H1 (cell line): ENCODE measurements around the gene PRKAG3. TPM values are rescaled to one million over a fixed set of nuclear protein-coding genes. Genes with fewer than 3 reads are reported as not detected.

Experiments used
- CEBPB ChIP-seq: IDR thresholded peaks from 2 replicates; pipeline ENCODE4 v1.6.1; 2012; ENCODE audit warnings: low read depth, low read length
- CREB1 ChIP-seq: IDR thresholded peaks from 2 replicates; pipeline ENCODE4 v1.6.1; 2012; ENCODE audit warnings: inconsistent platforms
- HDAC2 ChIP-seq, 2 experiments: fragments of 300-600 bp in 1 of 2; sonication (generic) in 1 of 2; IDR thresholded peaks; 2 replicates each; pipeline ENCODE4 v1.6.1; 2011 to 2012; ENCODE audit warnings: low read depth in 2 of 2, low read length in 2 of 2, mild to moderate bottlenecking in 2 of 2, moderate library complexity in 2 of 2, borderline replicate concordance in 1 of 2, inconsistent platforms in 1 of 2
- KDM4A ChIP-seq: IDR thresholded peaks from one replicate; pipeline ENCODE4 v1.7.1; 2012; ENCODE audit warnings: low read depth, mild to moderate bottlenecking, moderate library complexity, low read length, inconsistent platforms; ENCODE audit not compliant: severe bottlenecking
- SRF ChIP-seq: IDR thresholded peaks from 2 replicates; pipeline ENCODE4 v1.6.1; 2011; ENCODE audit warnings: mild to moderate bottlenecking, low read depth, low read length, moderate library complexity
- TEAD4 ChIP-seq: IDR thresholded peaks from 2 replicates; pipeline ENCODE4 v1.6.1; 2012; ENCODE audit warnings: low read depth, low read length, inconsistent platforms, mixed read lengths
- polyA plus RNA-seq, 7 experiments: library from polyadenylated mRNA; depleted of rRNA in 3 of 7; stranded (reverse) in 5 of 7; unstranded in 2 of 7; fragments of >200 nt in 5 of 7; fragments of 200-250 nt in 2 of 7; gene quantifications; 1 replicate in 5 of 7; 2 replicates in 1 of 7; 4 replicates in 1 of 7; pipeline versions ENCODE4 v1.2.1 to v1.2.3, GENCODE V29; 2011 to 2013; ENCODE audit warnings: missing spikeins in 2 of 7, mixed read lengths in 2 of 7
- total RNA-seq: library from RNA; stranded (reverse); fragmentation: NEBNext Ultra II Directional; extraction: Animal tissue kit (Norgen Biotek cat#: 25700); gene quantifications from 2 replicates; pipeline ENCODE4 v1.2.1, GENCODE V29; 2021
- TF ChIP-seq, protein P1 (sequence below): IDR thresholded peaks from 2 replicates; pipeline ENCODE4 v1.6.1; 2012; ENCODE audit warnings: inconsistent platforms
- TF ChIP-seq, protein P2 (sequence below), 3 experiments: IDR thresholded peaks; 1 replicate in 2 of 3; 2 replicates in 1 of 3; pipeline versions ENCODE4 v1.5.1 to v1.6.1; 2011; ENCODE audit warnings: low read length in 3 of 3, mild to moderate bottlenecking in 3 of 3, inconsistent platforms in 2 of 3, low read depth in 1 of 3, moderate library complexity in 1 of 3; ENCODE audit not compliant: insufficient read depth in 1 of 3; ENCODE audit errors: control extremely low read depth in 1 of 3

PRKAG3 gene
- total and polyA plus RNA-seq, 2 of the 8 experiments (the other 6 are each of a cell fraction or from before 2014, with no cell fraction given): not detected

DNA sequence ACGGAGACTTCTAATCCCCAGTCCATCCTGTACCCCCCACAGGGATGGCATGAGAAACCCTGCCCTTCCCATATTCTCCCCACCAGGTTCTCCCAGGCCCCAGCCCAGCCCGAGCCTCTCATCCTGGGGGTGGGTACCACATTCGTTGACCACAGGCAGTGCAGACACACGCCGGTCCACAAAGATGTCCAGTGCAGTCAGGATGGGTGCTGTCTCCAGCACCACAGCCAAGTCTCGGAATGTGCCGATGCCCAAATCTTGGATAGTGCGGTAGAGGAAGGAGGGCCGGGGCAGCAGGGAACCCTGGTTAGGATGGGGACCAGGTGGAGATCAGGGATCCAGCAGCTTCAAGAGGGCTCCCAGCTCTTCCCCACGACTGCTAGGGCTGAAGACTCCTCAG lies 4.8 kb downstream of the PRKAG3 start (continued):
- TF ChIP-seq, protein P1, sequence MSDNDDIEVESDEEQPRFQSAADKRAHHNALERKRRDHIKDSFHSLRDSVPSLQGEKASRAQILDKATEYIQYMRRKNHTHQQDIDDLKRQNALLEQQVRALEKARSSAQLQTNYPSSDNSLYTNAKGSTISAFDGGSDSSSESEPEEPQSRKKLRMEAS: no peak
- TF ChIP-seq TEAD4 (no peak), CREB1 (no peak), HDAC2 (IDR thresholded peaks at IDR 0.05; ENCODE audit: borderline replicate concordance in 1 of 2, low read depth in 2 of 2, low read length in 2 of 2) (no peak), KDM4A (no peak), SRF (no peak), CEBPB (no peak)
- TF ChIP-seq, protein P2, sequence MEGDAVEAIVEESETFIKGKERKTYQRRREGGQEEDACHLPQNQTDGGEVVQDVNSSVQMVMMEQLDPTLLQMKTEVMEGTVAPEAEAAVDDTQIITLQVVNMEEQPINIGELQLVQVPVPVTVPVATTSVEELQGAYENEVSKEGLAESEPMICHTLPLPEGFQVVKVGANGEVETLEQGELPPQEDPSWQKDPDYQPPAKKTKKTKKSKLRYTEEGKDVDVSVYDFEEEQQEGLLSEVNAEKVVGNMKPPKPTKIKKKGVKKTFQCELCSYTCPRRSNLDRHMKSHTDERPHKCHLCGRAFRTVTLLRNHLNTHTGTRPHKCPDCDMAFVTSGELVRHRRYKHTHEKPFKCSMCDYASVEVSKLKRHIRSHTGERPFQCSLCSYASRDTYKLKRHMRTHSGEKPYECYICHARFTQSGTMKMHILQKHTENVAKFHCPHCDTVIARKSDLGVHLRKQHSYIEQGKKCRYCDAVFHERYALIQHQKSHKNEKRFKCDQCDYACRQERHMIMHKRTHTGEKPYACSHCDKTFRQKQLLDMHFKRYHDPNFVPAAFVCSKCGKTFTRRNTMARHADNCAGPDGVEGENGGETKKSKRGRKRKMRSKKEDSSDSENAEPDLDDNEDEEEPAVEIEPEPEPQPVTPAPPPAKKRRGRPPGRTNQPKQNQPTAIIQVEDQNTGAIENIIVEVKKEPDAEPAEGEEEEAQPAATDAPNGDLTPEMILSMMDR (IDR thresholded peaks at IDR 0.05; ENCODE audit: control extremely low read depth in 1 of 3, insufficient read depth in 1 of 3, low read depth in 1 of 3, low read length in 3 of 3): no peak
